Left cardiac atrium (tissue), 4 donors: ENCODE data around the gene CELF3. TPM values are rescaled to one million over a fixed set of nuclear protein-coding genes. Genes with fewer than 3 reads are reported as not detected.
"Not testable (repeated sequence)": the region's sequence is repeated elsewhere in the genome, so short reads cannot be mapped to it uniquely, and the experiment has no call there.

Experiments used
- ATAC-seq, 2 donors: fragments of 200-7000 bp; cut with Tn5 transposase; one replicate each; pipeline ENCODE4 v1.9.1; 2020; ENCODE audit warnings: mild to moderate bottlenecking in 2 of 2, moderate library complexity in 2 of 2
- DNase-seq: peaks from one replicate; pipeline ENCODE4 v3.0.0-alpha.2; 2020
- intact Hi-C, 2 donors: fragments of 100-400 bp; cut with DNase I; formaldehyde crosslinking; loops; one replicate each; pipeline versions ENCODE4 v1.14.1 to v1.15.1; 2022 to 2023
- long read RNA-seq: library from polyadenylated mRNA; unstranded; transcript quantifications from one replicate; pipeline ENCODE4 v2.0.0, GENCODE V29; 2021
- total RNA-seq, 2 donors: library from RNA; stranded (reverse); fragmentation: NEBNext Ultra II Directional; extraction: Animal tissue kit (Norgen Biotek cat#: 25700); gene quantifications; one replicate each; pipeline ENCODE4 v1.2.1, GENCODE V29; 2021
- donor health status: DM: no; HTN: yes; CAD: no.
- donor health status: DM: no; HTN: yes; CAD: no; lungs with severe emphysema.
- donor health status: DM: yes; HTN: yes; CAD: no.
- donor health status: Dilated cardiomyopathy.

CELF3 gene
- not detected for total RNA-seq
- long read RNA-seq = 0 reads

- peak in 1 of 2 donors; percentile 4 for ATAC-seq
- intact Hi-C loops = no loop called here
- no peak for DNase-seq
Measured at GRCh38 chr1:151716771-151717631, at the start of gene CELF3. CELF3 (minus strand) TSS chr1:151716803; CDS start chr1:151716020, 783 bp downstream.

DNA sequence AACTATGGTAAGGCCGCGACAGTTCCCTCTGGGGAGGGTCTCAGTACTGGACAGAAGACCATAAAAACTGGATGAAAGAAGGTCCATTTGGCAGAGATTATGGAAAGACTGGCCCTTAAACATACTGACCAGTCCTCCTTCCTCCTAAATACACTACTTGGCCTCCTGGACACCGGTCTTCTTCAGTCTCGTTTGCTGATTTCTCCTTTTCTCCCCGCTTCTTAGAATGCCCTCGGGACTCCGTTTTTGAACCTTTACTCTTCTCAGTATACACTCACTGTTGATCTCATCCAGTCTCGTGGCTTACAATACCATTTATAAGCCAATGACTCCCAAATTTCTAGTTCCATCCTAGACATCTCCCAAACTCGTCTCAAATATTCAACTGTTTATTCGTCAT, 47.4 kb upstream of the CELF3 start:
- intact Hi-C loops = no loop called here
- no peak for DNase-seq
- ATAC-seq = peak in 1 of 2 donors; percentile 8

DNA sequence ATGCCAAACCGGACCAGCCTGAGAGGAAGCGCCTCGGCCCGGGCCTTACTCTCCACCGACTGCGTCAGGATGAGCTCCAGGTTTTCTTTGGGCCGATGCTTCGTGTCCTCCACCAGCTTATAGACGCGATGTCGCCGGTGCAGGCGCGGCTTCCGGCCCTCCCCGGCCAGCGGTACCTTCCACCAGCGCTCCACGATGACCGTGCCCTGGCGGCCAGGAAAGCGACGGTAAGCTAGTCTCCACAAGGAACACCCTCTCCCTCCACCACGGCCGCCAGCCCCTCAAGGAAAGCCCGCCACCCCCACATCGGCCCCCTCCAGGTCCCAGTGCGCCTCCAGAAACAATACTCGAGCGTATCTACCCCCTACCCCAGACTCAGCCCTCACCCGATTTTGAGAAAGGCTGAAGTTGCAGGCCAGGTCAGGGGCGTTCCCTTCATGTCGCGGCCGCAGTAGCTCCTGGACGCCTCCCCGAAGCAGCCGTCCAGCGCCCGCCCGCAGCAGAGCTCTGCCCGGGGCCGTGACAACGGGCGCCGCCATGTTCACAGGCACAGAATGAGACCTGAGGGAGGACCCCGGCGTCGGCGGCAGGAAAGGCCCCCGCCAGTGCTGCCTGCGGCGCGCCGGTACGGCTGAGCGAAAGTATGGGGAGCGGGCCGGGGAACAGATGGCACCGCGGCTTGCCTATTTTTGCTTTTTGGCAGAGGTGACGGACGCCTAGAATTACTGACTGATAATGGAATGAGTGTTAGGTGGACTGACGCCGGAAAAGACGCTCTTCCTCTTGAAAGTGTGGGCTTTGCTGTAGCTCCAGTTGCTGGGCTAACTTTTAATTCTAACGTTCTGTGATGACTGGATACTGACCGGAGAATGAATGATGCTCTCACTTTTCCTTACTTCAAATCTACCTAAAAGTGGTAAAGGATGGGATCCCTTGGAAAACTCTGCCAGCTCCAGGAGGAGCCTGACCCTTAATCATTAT, 46.6 kb upstream of the CELF3 start, which contains the start of gene MRPL9:
Gene MRPL9 (minus strand): TSS at position 556 of the 981 bp plus-strand sequence. CDS start 17 bp downstream, at position 539.
- intact Hi-C loops = no loop called here
- peak; percentile 87 for DNase-seq
- peak; percentile 99 to 100 for ATAC-seq

DNA sequence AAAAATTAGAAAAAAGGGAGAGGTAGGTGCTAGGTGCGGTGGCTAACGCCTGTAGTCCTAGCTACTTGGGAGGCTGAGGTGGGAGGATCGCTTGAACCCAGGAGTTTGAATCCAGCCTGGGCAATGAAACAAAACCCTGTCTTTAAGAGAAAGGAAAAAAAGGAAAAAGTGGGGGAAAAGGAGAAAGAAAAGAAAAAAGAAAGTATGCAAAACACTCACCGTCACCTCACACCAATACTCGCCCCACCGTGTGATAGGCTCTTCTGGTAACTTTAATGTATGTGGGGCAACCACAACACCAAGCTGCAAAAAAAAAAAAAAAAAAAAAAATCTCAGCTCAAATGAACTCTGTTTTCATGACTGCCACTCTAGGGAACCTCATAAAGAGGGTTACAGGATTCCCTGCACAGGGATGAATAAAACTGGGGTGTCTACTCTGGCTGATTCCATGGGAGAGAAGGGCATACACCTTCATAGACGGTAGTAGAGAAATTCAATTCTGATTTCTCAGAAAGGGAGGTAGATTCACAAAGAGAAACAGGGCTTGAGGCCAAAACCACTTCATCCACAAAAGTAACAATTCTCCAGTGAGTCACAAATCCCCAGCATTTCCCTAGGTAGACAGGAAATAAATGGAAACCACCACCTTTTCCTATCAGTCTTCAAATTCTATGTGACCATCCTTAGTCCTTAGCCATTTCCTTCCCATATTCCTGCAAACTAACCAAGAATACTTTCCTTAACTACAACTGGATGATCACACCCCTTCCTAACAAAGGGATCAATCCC, 44.2 kb upstream of the CELF3 start:
- no peak for ATAC-seq
- DNase-seq = no peak
- intact Hi-C loops = no loop called here

DNA sequence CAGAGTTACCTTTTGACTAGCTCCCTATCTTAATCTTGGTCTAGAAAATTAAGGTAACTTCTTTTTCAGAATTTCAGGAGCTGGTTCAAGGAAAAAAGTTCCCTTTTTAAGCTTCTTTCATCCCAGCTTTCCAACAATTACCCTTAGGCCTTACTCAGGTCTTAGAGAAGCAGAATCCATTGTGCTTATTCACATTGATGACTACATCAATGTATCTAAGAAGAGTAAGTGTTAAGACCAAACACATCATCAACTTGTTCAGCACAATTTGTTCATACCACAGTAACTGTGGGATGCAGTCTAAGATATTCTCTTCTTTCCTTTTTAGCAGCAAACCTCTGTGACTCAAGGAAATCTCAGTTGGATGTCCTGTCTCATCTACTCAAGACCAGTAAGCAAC, 42.6 kb upstream of the CELF3 start:
- DNase-seq (no peak), ATAC-seq (no peak)
- intact Hi-C loops = no loop called here

GRCh38 chr1:151756291-151756690, 39.7 kb upstream of the CELF3 start:
- intact Hi-C loops = no loop called here
- DNase-seq (no peak), ATAC-seq (no peak)

DNA sequence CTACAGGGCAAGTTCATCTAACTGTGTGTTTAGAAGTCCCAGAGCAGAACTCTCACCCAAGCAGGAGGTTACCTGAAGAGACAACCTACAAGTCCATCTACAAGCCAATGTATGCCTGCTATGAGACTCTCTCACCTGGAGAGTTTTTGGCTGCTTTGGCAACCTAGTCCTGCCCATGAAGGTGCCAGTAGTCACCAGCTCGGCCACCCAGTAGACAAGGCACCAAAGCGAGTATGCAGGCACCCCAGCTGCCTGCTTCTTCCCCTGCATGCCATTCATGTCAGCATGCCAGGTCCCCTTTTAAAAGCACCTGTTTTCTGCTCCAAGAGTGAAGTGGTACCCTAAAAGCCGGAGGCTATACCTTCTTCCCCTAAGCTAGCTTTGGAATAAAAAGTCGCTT, 24.9 kb upstream of the CELF3 start:
- intact Hi-C loops = no loop called here
- ATAC-seq (no peak), DNase-seq (no peak)

DNA sequence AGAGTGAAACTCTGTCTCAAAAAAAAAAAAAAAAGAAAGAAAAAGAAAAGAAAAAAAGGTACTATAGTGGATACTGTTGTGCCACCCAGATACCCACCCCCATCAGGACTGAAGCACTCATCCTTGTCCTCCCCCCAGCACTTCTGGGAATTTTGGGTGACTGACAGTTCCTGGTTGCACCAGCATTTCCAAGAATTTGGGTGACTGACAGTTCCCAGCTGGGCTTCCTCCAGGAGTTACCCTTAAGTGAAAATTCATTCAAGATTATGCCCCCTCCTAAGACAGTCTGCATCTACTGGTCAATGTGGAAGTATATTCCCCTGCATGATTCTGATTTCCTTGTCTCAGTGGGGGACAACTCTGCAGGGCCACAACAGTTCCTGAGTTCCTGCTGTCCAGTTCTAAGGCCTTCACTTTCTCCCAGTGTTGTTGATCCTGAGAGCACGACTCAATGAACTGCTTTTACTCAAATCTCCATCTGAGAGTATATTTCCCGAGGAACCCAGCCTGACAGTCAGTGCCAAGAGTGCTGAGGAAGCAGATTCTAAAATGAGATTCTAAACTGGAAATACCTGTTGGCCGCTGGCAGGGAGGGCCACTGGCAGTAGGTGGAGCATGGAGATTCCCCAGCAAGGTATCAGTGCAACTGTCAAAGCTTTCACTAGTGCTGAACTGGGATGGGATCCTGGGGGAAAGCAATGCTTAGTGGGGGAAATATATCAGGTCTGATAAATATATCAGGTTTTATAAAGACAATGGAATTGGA, 23.2 kb upstream of the CELF3 start:
- ATAC-seq = peak; percentile 19 to 23
- DNase-seq = no peak
- intact Hi-C loops = loop anchor here (5.0 to 10.0 kb wide), 4 partner anchors 42 to 297 kb away; no protein-coding TSS in a partner anchor

GRCh38 chr1:151737479-151737878, 20.9 kb upstream of the CELF3 start:
- ATAC-seq (no peak), DNase-seq (no peak)
- intact Hi-C loops = loop anchor here (5.0 to 10.0 kb wide), 4 partner anchors 40 to 295 kb away; no protein-coding TSS in a partner anchor

GRCh38 chr1:151737026-151737425, 20.4 kb upstream of the CELF3 start:
- intact Hi-C loops = loop anchor here (5.0 to 10.0 kb wide), 4 partner anchors 40 to 295 kb away; no protein-coding TSS in a partner anchor
- DNase-seq = no peak
- no peak for ATAC-seq

- DNase-seq, ATAC-seq: not testable (repeated sequence)
- intact Hi-C loops = loop anchor here (2.0 to 10.0 kb wide), 5 partner anchors 41 to 271 kb away; no protein-coding TSS in a partner anchor
Measured at GRCh38 chr1:151733995-151734394, 17.4 kb upstream of the CELF3 start.

DNA sequence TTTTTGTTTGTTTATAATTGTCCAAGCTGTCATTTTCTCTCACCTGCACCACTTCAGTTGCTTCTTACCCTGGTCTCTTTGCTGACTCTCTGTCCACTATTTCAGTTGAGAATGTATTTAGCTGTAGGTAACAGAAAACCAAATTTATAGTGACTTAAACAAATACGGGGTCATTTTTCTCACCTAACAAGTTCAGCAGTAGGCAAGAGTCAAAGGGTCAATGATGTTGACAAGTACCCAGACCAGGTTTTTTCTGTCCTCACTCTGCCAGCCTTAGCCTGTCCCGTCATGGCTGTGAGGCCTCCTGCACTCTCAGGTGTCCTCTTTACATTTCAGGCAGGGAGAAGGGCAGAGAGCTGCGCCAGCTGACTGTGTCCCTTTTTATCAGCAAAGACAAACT, 16.5 kb upstream of the CELF3 start:
- no peak for DNase-seq
- intact Hi-C loops = loop anchor here (5.0 to 10.0 kb wide), 2 partner anchors 196 to 272 kb away; no protein-coding TSS in a partner anchor
- no peak for ATAC-seq

DNA sequence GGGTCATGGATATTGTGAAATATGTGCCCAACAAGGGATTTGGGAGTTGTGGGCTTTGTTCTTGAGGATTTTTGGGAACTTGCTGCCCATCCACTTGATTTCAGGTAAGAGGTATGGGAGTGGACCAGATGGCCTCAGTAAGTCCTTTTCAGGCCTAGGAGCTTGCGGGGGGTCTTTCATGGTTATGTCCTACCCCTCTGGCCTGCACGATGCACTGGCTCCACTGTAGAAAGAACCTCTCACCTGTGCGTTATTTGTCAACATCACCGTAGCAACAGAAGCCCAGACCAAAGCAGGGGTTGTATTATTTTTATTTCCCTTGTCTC, 13.3 kb upstream of the CELF3 start:
- no peak for DNase-seq
- ATAC-seq = no peak
- intact Hi-C loops = loop anchor here (5.0 to 10.0 kb wide), 2 partner anchors 193 to 275 kb away; no protein-coding TSS in a partner anchor

DNA sequence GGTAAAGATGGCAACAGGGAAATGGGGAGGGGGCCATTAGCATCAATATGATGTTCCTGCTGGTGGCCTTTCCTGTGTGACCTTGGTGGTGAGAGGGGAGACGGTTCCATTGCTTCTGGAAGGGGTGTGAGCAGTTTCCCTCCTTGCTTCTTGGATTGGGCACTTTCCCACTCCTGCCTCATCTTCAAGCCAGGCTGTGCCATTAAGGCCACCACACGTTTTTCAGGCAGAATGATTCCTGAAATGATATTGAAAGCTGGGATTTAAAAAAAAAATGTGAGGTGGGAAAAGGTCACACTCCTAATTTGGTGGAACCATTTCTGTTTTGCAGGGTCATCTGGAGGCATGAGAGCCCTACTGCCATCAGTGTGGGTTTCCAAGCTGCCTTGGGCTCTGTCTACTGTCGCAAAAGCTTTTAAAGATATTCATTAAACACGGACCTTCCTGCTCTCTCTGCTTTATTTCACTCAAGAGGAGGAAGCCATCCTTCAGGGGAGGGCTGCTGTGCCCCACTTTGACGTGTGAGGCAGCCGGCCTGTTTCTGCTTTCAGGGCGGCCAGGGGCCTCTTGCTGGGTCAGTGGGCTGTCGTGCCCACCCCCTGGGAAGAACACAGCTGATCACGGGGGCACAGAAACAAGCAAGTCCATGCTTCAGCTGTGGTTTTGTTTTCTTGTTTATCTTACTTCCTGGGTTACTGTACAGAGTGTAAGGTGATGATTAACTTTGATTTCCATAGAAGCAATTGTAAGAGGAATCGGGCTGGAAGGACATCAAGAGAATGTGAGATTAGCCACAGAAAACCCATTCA, 12.8 kb upstream of the CELF3 start:
- DNase-seq (no peak), ATAC-seq (no peak)
- intact Hi-C loops = no loop called here

- intact Hi-C loops = no loop called here
- ATAC-seq (peak; percentile 92 to 93), DNase-seq (no peak)
Measured at GRCh38 chr1:151728151-151729054, 11.8 kb upstream of the CELF3 start.
